A673 (cell line): ENCODE data around the gene PKP3. TPM values are rescaled to one million over a fixed set of nuclear protein-coding genes. Genes with fewer than 3 reads are reported as not detected.

Experiments
- BruUV-seq: library from RNA; stranded (reverse); fragments of 400-500 nt; replicated peaks from 2 replicates; lab custom pipeline; 2021; lab: Mats Ljungman, UMichigan
- CTCF ChIA-PET: fragments of 300-600 bp; sonication (Branson Sonifier 250); formaldehyde crosslinking; loops from one replicate; lab custom pipeline; 2022; ENCODE audit warnings: antibody characterized with exemption; lab: Charles Lee
- POLR2A ChIA-PET: fragments of 300-600 bp; sonication (Branson Sonifier 250); formaldehyde crosslinking; loops from one replicate; lab custom pipeline; 2022; ENCODE audit warnings: antibody characterized with exemption; ENCODE audit not compliant: low non-redundant PET; lab: Charles Lee
- DNase-seq: peaks from one replicate; pipeline ENCODE4 v3.0.0-alpha.2; 2015; ENCODE audit warnings: low spot score
- H3K27ac ChIP-seq: fragments of 200-600 bp; sonication (generic); 2 replicates; pipeline ENCODE4 v1.5.1; 2016; ENCODE audit warnings: mixed run types, low read depth, mild to moderate bottlenecking, mixed read lengths, antibody characterized with exemption, low read length; ENCODE audit not compliant: poor library complexity, severe bottlenecking
- H3K27me3 ChIP-seq: fragments of 200-600 bp; sonication (generic); replicated peaks from 2 replicates; pipeline ENCODE4 v1.6.1; 2017; ENCODE audit warnings: mixed run types, low read depth, mild to moderate bottlenecking, mixed read lengths, antibody characterized with exemption, low read length; ENCODE audit not compliant: insufficient read depth, poor library complexity
- H3K36me3 ChIP-seq: fragments of 200-600 bp; sonication (generic); 2 replicates; pipeline ENCODE4 v1.6.1; 2016; ENCODE audit warnings: mixed run types, mild to moderate bottlenecking, mixed read lengths, antibody characterized with exemption, low read length; ENCODE audit not compliant: insufficient read depth, poor library complexity, severe bottlenecking
- H3K4me1 ChIP-seq: fragments of 200-600 bp; sonication (generic); 2 replicates; pipeline ENCODE4 v1.6.1; 2017; ENCODE audit warnings: mixed run types, mild to moderate bottlenecking, mixed read lengths, antibody characterized with exemption, low read length; ENCODE audit not compliant: insufficient read depth, poor library complexity, severe bottlenecking
- H3K4me3 ChIP-seq: fragments of 200-600 bp; sonication (generic); 2 replicates; pipeline ENCODE4 v1.5.1; 2016; ENCODE audit warnings: low read depth, mixed run types, mild to moderate bottlenecking, mixed read lengths, low read length; ENCODE audit not compliant: poor library complexity, severe bottlenecking
- H3K9me3 ChIP-seq: fragments of 200-600 bp; sonication (generic); 2 replicates; pipeline ENCODE4 v1.6.1; 2016; ENCODE audit warnings: mixed run types, low read depth, mild to moderate bottlenecking, mixed read lengths, antibody characterized with exemption, low read length; ENCODE audit not compliant: poor library complexity, severe bottlenecking
- EZH2 ChIP-seq: fragments of 200-600 bp; sonication (generic); IDR thresholded peaks from 2 replicates; pipeline ENCODE4 v1.6.1; 2017; ENCODE audit warnings: borderline replicate concordance, low read depth, mild to moderate bottlenecking, mixed read lengths, antibody characterized with exemption, low read length; ENCODE audit not compliant: poor library complexity, severe bottlenecking
- intact Hi-C: fragments of 100-400 bp; cut with micrococcal nuclease; formaldehyde crosslinking; loops from one replicate; pipeline ENCODE4 v1.10.0; 2022; ENCODE audit not compliant: unreplicated experiment
- total RNA-seq: library from RNA; stranded (reverse); gene quantifications from 2 replicates; pipeline ENCODE4 v1.2.3, GENCODE V29; 2021
- TF ChIP-seq, protein P1 (sequence below): fragments of 300-800, 200-600 bp; sonication (generic); conservative IDR thresholded peaks from 2 replicates; pipeline ENCODE4 v1.5.1; 2017; ENCODE audit warnings: low read depth, mild to moderate bottlenecking, antibody characterized with exemption, low read length, moderate library complexity, mixed read lengths

Gene PKP3
- total RNA-seq, 1 experiment from 2014 or later: not detected

DNA sequence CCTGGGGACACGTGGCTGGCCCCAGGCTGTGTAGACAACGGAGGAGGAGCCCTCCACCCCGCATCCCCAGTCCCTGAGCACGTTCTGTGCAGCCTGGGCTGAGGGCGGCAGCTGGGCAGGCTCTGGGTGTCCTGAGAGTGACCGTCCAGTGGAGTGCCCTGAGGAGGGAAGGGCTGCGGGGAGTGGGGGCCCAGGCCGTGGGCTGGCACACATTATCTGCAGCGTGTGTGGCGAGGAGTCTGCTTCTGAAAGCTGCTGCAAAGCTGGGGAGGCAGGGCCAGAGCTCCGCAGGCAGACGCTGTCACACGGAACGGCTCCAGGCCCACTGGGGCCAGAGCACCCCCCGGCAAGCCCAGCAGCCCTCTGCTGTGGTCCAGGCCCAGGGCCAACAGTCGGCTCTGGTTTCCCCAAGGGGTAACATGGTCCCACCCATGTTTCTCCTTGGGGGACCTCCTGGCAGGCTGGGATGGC, 48.6 kb downstream of the PKP3 start:
- intact Hi-C loops: loop anchor here (10.0 kb wide), 1 partner anchor 238 kb away; the partner anchor contains the start of genes BET1L and RIC8A
- DNase-seq: no peak
- no peaks in the 10 kb centered on the region for H3K36me3 ChIP-seq
- no peak for TF ChIP-seq EZH2
- TF ChIP-seq, protein P1, sequence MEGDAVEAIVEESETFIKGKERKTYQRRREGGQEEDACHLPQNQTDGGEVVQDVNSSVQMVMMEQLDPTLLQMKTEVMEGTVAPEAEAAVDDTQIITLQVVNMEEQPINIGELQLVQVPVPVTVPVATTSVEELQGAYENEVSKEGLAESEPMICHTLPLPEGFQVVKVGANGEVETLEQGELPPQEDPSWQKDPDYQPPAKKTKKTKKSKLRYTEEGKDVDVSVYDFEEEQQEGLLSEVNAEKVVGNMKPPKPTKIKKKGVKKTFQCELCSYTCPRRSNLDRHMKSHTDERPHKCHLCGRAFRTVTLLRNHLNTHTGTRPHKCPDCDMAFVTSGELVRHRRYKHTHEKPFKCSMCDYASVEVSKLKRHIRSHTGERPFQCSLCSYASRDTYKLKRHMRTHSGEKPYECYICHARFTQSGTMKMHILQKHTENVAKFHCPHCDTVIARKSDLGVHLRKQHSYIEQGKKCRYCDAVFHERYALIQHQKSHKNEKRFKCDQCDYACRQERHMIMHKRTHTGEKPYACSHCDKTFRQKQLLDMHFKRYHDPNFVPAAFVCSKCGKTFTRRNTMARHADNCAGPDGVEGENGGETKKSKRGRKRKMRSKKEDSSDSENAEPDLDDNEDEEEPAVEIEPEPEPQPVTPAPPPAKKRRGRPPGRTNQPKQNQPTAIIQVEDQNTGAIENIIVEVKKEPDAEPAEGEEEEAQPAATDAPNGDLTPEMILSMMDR: no peak
- H3K27me3 ChIP-seq: no peaks in the 10 kb centered on the region
- H3K4me3 ChIP-seq: no peak overlapping the region
- POLR2A ChIA-PET: no interaction called here
- no TSS peak for BruUV-seq
- CTCF ChIA-PET: no interaction called here
- H3K9me3 ChIP-seq: no peaks in the 10 kb centered on the region
- no peak overlapping the region for H3K27ac ChIP-seq
- peaks cover 4% of the 10 kb centered on the region for H3K4me1 ChIP-seq

DNA sequence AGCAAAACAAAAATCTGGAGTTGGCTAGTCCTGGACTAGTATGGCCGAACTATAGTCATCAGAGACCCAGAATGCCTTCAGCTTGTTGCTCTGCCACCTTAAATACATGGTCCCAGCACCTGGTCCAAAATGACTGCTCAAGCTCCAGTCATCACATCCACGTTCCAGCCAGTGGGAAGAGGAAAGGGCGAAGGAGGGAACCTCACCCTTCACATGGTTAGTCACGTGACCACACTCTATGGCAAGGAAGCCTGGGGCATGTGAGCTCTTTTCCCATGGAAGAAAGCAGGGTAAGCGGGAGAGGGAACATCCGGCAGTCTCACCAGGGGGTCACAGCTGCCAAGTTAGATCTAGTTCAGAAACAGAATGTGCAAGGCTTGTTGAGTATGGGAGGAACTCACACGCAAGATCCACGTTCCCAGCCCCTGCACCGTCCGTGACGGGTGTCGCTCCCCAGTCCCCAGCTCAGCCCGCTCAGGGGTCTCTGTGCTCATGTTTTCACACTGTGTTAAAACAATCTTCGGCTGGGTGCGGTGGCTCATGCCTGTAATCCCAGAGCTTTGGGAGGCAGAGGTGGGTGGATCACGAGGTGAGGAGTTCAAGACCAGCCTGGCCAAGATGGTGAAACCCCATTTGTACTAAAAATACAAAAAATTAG, 49.7 kb downstream of the PKP3 start:
- no peak overlapping the region for H3K4me3 ChIP-seq
- peaks cover 4% of the 10 kb centered on the region for H3K4me1 ChIP-seq
- H3K27me3 ChIP-seq: no peaks in the 10 kb centered on the region
- H3K27ac ChIP-seq: no peak overlapping the region
- ChIA-PET POLR2A (no interaction called here), CTCF (no interaction called here)
- no peaks in the 10 kb centered on the region for H3K9me3 ChIP-seq
- DNase-seq: peak; percentile 90
- no peaks in the 10 kb centered on the region for H3K36me3 ChIP-seq
- TF ChIP-seq, protein P1: no peak
- TF ChIP-seq EZH2: no peak
- intact Hi-C loops: loop anchor here (10.0 kb wide), 1 partner anchor 239 kb away; the partner anchor contains the start of genes BET1L and RIC8A
- no TSS peak for BruUV-seq

DNA sequence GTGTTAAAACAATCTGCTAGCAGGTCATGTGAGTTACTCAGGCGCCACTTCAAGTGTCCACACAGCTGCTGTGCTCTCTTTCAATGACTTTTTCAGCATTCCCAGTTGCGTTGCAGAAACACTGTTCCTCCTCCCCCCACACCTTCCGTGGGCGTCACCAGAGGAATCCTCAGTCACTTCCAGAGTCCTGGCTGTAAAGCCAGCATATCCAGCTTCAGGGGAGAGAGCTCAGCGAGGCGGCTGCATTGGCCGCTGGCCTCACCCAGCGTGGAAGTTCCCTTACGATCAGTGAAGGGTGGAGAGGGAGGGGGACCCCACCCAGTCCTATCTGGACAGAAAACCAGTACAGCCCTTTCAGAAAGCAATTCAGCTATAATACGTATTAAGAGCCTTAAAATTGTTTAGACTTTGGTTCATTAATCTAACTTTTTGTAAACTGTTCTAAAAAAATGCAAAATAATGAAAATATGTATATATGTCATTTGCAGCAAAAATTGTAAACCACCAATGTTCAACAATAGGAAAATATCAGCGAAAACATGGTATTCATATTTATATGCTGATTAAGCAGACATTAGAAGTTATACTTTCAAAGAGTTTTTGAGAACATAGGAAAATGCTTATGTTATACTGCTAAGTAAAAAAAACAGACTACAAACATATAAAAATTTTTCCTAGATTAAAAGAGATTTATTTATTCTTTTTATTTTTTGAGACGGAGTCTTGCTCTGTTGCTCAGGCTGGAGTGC, 50.6 kb downstream of the PKP3 start:
- H3K4me3 ChIP-seq: no peak overlapping the region
- peaks cover 4% of the 10 kb centered on the region for H3K4me1 ChIP-seq
- no TSS peak for BruUV-seq
- intact Hi-C loops: loop anchor here (10.0 kb wide), 1 partner anchor 240 kb away; the partner anchor contains the start of genes BET1L and RIC8A
- no peaks in the 10 kb centered on the region for H3K36me3 ChIP-seq
- no peaks in the 10 kb centered on the region for H3K27me3 ChIP-seq
- no peaks in the 10 kb centered on the region for H3K9me3 ChIP-seq
- H3K27ac ChIP-seq: no peak overlapping the region
- TF ChIP-seq EZH2: no peak
- TF ChIP-seq, protein P1: no peak
- CTCF ChIA-PET: no interaction called here
- no peak for DNase-seq
- POLR2A ChIA-PET: no interaction called here
